HG03565 (cell line): ENCODE data around the gene MUTYH.
"Not testable (repeated sequence)": the region's sequence is repeated elsewhere in the genome, so short reads cannot be mapped to it uniquely, and the experiment has no call there.

Source experiments
- ATAC-seq: cut with Tn5 transposase; IDR thresholded peaks from one replicate; pipeline ENCODE4 v1.9.1; 2021; ENCODE audit warnings: mild to moderate bottlenecking, moderate library complexity; ENCODE audit not compliant: unreplicated experiment

The MUTYH gene

GRCh38 chr1:45339789-45340558, at the start of gene MUTYH, which contains the start of gene TOE1:
Gene MUTYH, minus strand, starts transcription at chr1:45340440. Its CDS starts 5,935 bp downstream, at chr1:45334505.
Gene TOE1, plus strand, starts transcription at chr1:45340170. Its CDS starts 83 bp downstream, at chr1:45340253.
- peak; percentile 75 for ATAC-seq

- no peak for ATAC-seq
Measured at GRCh38 chr1:45386219-45386618, 46.0 kb upstream of the MUTYH start.

DNA sequence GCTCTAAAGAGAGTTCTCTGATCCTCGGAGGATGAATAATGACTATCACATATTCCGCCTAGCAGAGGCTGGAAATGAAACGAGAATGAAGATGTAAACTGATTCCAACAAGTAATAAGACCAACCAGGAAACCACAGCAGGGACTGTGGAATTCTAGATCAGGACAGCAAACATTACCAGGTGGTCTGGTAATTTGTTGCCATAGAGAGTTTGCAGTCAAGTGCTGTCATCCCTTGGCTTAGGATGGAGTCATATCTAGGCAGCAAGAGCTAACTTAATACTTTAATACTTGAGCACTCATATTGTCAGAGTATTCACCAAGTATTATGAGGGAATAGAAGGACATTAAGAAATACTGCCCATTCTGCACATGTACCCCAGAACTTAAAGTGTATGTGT, 45.1 kb upstream of the MUTYH start:
- ATAC-seq = no peak

DNA sequence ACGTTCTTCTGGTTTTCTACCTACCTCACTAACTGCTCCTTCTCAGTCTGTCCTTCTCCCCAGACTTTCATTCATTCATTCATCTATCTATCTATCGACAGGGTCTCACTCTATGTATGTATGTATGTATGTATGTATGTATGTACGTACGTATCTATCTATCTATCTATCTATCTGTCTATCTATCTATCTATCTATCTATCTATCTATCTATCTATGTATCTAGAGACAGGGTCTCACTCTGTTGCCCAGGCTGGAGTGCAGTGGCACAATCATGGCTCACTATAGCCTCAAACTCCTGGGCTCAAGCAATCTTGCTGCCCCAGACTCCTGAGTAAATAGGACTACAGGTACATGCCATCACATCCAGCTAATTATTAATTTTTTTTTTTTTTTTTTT, 44.0 kb upstream of the MUTYH start:
- not testable (repeated sequence) for ATAC-seq

- ATAC-seq = no peak
Measured at GRCh38 chr1:45383191-45383590, 43.0 kb upstream of the MUTYH start.

DNA sequence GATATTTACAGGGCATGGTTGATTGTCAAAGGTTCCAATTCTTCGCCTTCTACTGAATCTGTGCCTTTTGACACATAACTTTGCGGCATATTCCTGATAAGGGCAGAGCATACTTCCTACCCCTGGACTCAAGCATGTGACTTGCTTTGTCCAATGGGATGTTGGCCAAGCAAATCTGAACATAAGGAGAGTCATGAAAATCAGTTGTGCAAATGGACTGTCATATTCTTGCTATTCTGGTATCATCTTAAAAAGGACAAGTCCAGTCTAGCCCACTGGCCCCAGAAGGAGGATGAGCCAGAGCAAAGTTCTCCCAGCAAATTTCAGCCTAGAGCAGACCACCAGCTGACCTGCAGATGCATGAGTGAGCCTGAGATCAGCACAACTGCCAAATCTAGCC, 41.0 kb upstream of the MUTYH start:
- ATAC-seq = no peak

DNA sequence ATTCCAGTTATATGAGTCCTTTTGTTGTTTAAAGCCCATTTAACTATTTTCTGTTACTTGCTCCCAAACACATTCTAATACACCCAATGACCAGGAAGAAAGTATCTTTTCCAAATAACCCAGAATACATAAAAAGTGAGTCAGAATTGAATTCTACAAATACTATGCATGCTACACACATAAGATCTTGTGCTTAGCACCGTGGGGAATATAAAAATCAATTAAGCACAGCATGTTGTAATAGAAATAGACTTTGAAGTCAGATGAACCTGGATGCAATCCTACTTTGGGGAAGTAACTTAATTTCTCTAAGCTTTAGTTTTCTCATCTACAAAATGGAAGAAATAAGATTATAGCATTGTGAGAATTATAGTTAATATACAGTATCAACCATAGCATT, 40.5 kb upstream of the MUTYH start:
- ATAC-seq = no peak

- no peak for ATAC-seq
Measured at GRCh38 chr1:45380125-45380524, 39.9 kb upstream of the MUTYH start.

GRCh38 chr1:45379524-45379923, 39.3 kb upstream of the MUTYH start:
- no peak for ATAC-seq

DNA sequence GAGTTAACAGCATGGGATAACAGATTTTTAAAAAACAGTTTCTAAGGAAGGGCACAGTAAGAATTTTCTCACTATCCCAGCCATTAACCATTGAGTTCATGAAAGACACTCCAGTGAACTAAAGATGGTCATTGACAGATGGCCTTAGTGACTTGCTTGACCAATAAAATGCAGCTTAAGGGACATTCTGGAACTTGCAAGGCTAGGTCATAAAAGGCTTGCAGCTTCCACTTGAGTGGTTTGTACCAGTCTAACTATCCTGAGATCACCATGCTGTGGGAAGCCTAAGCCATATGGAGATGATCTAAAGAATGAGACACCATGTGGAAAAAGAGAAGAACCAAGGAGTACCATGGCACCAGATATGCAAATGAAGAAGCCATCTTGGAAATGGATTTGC, 37.9 kb upstream of the MUTYH start:
- ATAC-seq = no peak

DNA sequence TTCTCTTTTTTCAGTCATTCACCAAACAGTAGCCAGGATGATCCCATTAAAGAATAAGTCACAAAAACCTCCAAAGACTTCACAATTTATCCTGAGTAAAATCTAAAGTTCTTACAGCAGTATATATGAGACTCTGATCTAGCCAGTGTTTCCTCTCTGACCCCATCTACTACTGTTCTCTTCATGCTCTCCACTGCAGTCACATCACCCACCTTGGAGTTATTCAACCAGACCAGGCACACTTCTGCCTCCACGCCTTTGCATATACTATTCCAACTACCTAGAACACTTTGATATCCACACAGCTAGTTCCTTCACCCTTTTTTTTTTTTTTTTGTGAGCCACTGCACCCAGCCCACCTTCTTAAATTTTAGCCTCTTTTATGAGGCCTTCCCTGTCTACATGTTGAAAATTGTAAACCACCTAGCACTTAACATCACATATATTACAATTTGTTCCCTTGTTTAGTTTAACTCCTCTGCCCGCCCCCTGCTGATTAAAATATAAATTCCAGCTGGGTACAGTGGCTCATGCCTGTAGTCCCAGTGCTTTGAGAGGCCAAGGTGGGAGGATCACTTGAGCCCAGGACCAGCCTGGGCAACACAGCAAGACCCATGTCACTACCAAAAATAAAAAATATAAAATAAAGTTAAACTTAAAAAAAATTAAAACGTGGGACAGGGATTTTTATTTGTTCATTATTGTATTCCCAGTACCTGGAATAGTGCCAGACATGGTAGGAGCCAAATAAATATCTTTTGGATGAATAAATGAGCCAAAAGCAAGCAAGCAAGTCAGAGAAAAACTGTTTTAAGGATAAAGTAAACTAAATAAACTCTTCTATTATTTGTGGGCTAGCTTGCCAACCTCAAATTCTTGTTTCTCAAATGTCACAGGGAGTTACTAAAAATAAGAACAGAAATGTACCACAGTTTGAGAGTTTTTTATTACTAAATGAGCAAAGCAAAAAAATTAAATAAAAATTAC, 35.2 kb upstream of the MUTYH start:
- no peak for ATAC-seq

DNA sequence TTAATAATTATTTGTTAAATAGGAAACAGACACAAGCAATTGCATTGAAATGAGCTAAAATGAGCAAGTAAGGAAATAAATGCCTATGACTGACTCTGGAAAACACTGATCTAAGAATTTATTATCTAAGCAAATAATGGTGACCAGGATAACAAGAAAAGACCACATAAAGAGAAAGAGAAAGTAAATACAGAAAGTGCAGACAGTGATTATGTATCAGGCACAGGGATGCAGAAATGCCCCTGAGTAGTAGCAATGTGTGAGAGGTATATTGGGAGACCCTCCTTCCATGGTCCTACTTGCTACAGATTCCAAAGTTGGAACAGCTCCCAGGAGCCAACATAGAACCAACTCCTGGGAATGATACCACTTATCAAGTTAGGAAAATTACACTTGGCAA, 33.3 kb upstream of the MUTYH start:
- ATAC-seq = no peak

- ATAC-seq = peak; percentile 54
Measured at GRCh38 chr1:45370575-45370974, 30.3 kb upstream of the MUTYH start.

- peak; percentile 65 for ATAC-seq
Measured at GRCh38 chr1:45365051-45365450, 24.8 kb upstream of the MUTYH start.

DNA sequence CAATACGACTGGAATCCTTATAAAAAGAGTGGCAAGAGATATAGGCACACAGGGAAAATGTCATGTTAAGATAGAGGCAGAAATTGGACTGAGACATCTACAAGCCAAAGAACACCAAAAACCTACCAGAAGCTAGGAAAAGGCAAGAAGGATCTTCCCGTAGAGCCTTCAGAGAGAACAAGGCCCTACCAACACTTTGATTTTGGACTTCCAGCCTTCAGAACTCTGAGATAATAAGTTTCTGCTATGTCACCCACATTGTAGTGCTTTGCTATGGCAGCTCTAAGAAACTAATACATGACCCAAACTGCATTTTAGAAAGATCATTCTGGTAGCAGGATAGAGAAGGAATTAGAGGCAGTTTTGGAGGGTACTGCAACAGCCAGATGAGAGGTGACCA, 24.1 kb upstream of the MUTYH start:
- ATAC-seq = no peak

GRCh38 chr1:45360981-45361380, 20.7 kb upstream of the MUTYH start:
- not testable (repeated sequence) for ATAC-seq

DNA sequence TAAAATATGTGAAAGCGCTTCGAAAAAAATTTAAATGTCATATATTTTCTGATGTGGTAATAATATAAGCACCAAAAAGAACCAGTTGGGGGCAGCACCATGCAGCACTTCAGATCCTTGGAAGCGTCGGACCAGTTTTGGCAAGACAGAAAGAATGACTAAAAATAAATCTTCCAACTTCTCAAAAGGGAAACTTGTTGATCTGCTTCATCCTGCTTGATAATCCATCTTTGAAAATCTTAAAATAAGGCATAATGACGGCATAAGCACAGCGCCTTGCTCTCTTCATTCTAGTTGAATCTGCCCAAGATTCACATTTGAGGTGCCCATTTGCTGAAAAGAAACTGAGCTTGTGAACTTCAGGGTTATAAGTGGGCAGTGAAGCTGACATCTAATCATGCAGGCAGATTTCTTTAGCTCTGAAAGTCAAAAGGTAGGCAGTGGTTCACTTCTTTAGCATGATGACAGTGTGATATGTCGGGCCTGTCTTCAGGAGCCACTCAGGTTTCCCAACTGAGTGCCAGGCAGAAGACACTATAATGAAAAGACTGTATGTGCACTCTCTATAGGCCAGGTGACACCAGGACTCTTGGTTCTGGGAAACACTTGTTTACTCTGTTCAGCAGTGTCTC, 19.8 kb upstream of the MUTYH start:
- ATAC-seq = no peak

GRCh38 chr1:45356186-45356585, 15.9 kb upstream of the MUTYH start:
- no peak for ATAC-seq

DNA sequence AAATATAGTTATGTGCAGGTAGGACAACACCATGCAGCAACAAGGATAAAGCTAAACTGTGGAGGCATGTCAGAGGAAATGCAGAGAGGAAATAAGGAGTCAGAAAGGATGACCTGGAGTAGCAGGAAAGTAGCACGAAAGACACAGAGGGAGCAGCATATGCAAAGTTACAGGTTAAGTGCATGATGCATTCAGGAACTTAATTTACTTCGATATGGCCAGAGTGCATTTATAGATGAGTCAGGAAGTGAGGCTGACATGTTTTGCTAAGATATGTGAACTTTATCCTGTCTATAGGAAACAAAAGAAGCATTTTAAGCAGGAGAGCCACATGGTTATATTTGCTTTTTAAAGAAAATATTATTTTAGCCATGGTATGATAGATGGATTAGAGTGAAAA, 15.4 kb upstream of the MUTYH start:
- ATAC-seq = no peak

DNA sequence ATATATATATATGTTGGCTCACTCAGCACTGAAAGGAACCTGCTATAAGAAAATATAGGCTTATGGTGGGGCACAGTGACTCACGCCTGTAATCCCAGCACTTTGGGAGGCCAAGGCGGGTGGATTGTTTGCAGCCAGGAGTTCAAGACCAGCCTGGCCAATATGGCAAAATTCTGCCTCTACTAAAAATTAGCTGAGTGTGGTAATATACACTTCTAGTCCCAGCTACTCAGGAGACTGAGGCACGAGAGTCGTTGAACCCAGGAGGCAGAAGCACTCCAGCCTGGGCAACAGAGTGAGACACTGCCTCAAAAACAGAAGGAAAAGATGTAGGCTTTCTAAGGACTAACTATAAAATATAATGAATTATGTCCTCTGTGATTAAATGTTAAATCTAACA, 14.6 kb upstream of the MUTYH start:
- no peak for ATAC-seq

DNA sequence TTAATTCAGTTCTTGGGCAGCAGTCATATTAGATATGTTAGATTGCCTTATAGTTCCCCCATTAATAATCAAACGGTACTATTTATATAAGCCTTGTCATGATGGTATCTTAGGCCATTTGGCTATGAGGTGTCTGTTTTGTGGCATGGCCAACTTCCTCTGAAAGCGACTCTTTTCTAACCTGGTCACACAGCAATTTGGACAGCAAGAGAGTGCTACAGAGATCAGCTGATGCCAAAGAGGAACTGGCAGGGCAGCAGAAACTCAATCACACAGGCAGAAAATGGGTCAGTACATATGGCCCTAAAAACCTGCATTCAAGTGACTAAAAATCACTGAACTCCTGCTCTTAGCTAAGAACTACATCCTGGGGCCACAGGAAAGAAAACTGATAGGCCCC, 13.4 kb upstream of the MUTYH start:
- ATAC-seq = no peak
